ENCODE measurements around the gene MLLT10.

GRCh38 chr10:21494191-21495001 is 39.6 kb upstream of the MLLT10 start:
- peak in 1 of 2 donors; percentile 34 for TF ChIP-seq POLR2A (IDR thresholded peaks at IDR 0.05)
- TF ChIP-seq CTCF (IDR thresholded peaks at IDR 0.05): no peak

All from thyroid gland (tissue), 4 donors.